Kidney (tissue), 14 donors: ENCODE measurements around the gene SLC43A3. TPM values are rescaled to one million over a fixed set of nuclear protein-coding genes. Genes with fewer than 3 reads are reported as not detected.
"Not testable (repeated sequence)": the region's sequence is repeated elsewhere in the genome, so short reads cannot be mapped to it uniquely, and the experiment has no call there.

Source experiments
- DNase-seq, 5 donors: peaks; one replicate each; pipeline ENCODE4 v3.0.0-alpha.2; 2013 to 2020
- FAIRE-seq: peaks from 2 replicates; lab custom pipeline; 2012; peaks lifted over from hg19 to GRCh38; lab: Jason Lieb, UNC
- H3K27ac ChIP-seq, 2 donors: one replicate each; pipeline ENCODE4 v1.7.0; 2013; ENCODE audit warnings: low read depth in 2 of 2, low read length in 2 of 2, inconsistent platforms in 1 of 2
- H3K27me3 ChIP-seq: one replicate; pipeline ENCODE4 v1.7.1; 2013; ENCODE audit warnings: low read length, inconsistent platforms; ENCODE audit not compliant: control insufficient read depth, insufficient read depth
- H3K36me3 ChIP-seq, 3 donors: one replicate each; pipeline versions ENCODE4 v1.7.0 to v1.7.1; 2013; ENCODE audit warnings: low read length in 3 of 3, control low read depth in 1 of 3, inconsistent platforms in 1 of 3; ENCODE audit not compliant: insufficient read depth in 3 of 3, control insufficient read depth in 2 of 3
- H3K4me1 ChIP-seq, 3 donors: one replicate each; pipeline versions ENCODE4 v1.7.0 to v1.7.1; 2013; ENCODE audit warnings: low read length in 3 of 3, inconsistent platforms in 1 of 3, low read depth in 1 of 3; ENCODE audit not compliant: control insufficient read depth in 2 of 3, insufficient read depth in 2 of 3
- H3K4me3 ChIP-seq, 3 donors: one replicate each; pipeline versions ENCODE4 v1.7.0 to v1.8.1; 2013; ENCODE audit warnings: low read length in 3 of 3, control low read depth in 1 of 3, inconsistent platforms in 1 of 3
- H3K9ac ChIP-seq, 3 donors: one replicate each; pipeline versions ENCODE4 v1.7.0 to v1.7.1; 2013; ENCODE audit warnings: low read length in 3 of 3, control low read depth in 1 of 3, inconsistent platforms in 1 of 3
- H3K9me3 ChIP-seq, 3 donors: one replicate each; pipeline versions ENCODE4 v1.7.0 to v1.7.1; 2013; ENCODE audit warnings: low read length in 3 of 3, control low read depth in 1 of 3, inconsistent platforms in 1 of 3; ENCODE audit not compliant: control insufficient read depth in 2 of 3, insufficient read depth in 1 of 3
- intact Hi-C: fragments of 100-400 bp; cut with DNase I; formaldehyde crosslinking; loops from one replicate; pipeline ENCODE4 v1.11.1; 2022
- polyA plus RNA-seq: library from polyadenylated mRNA; stranded (reverse); fragments of 350-450 nt; fragmentation: Illumina TruSeq; extraction: RNeasy Lipid Tissue Mini Kit (QIAGEN cat#74804); gene quantifications from one replicate; pipeline ENCODE4 v1.2.3, GENCODE V29; 2014; ENCODE audit warnings: low read depth, low replicate concordance; ENCODE audit not compliant: insufficient read depth
- total RNA-seq: library from RNA; stranded (reverse); fragmentation: NEBNext Ultra II Directional; extraction: Animal tissue kit (Norgen Biotek cat#: 25700); gene quantifications from one replicate; pipeline ENCODE4 v1.2.1, GENCODE V29; 2021
- TF ChIP-seq, protein P1 (sequence below): IDR thresholded peaks from 3 replicates; pipeline ENCODE4 v1.5.1; 2012; ENCODE audit warnings: mild to moderate bottlenecking, moderate library complexity, borderline replicate concordance; ENCODE audit not compliant: insufficient read depth; ENCODE audit errors: extremely low read depth
- donor health status: control.
- donor health status: control.
- donor health status: control.
- donor health status: control.
- donor health status: control.
- donor health status: DM: yes; HTN: yes; CAD: no.
- donor health status: Normal renal cell carcinoma (clear cell type).

Gene SLC43A3
- total and polyA plus RNA-seq, 2 donors from 2014 or later, result 6.0 to 39.8 TPM

GRCh38 chr11:57363131-57364080 lies 63.5 kb downstream of the SLC43A3 start:
- DNase-seq (no peak), FAIRE-seq (no peak)
- Histone ChIP-seq H3K36me3 (no peaks in the 10 kb centered on the region), H3K9ac (no peak overlapping the region), H3K4me1 (no peaks in the 10 kb centered on the region), H3K27ac (no peak overlapping the region), H3K4me3 (no peak overlapping the region), H3K9me3 (no peaks in the 10 kb centered on the region), H3K27me3 (no peaks in the 10 kb centered on the region)
- intact Hi-C loops, result no loop called here
- TF ChIP-seq, protein P1, sequence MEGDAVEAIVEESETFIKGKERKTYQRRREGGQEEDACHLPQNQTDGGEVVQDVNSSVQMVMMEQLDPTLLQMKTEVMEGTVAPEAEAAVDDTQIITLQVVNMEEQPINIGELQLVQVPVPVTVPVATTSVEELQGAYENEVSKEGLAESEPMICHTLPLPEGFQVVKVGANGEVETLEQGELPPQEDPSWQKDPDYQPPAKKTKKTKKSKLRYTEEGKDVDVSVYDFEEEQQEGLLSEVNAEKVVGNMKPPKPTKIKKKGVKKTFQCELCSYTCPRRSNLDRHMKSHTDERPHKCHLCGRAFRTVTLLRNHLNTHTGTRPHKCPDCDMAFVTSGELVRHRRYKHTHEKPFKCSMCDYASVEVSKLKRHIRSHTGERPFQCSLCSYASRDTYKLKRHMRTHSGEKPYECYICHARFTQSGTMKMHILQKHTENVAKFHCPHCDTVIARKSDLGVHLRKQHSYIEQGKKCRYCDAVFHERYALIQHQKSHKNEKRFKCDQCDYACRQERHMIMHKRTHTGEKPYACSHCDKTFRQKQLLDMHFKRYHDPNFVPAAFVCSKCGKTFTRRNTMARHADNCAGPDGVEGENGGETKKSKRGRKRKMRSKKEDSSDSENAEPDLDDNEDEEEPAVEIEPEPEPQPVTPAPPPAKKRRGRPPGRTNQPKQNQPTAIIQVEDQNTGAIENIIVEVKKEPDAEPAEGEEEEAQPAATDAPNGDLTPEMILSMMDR, result no peak

- FAIRE-seq (no peak), DNase-seq (no peak)
- Histone ChIP-seq H3K4me3 (no peak overlapping the region), H3K9ac (no peak overlapping the region), H3K27me3 (no peaks in the 10 kb centered on the region), H3K36me3 (no peaks in the 10 kb centered on the region), H3K4me1 (no peaks in the 10 kb centered on the region), H3K27ac (no peak overlapping the region), H3K9me3 (no peaks in the 10 kb centered on the region)
- TF ChIP-seq, protein P1, result no peak
- intact Hi-C loops, result no loop called here
These were observed 65.0 kb downstream of the SLC43A3 start for GRCh38 chr11:57361926-57362325.

DNA sequence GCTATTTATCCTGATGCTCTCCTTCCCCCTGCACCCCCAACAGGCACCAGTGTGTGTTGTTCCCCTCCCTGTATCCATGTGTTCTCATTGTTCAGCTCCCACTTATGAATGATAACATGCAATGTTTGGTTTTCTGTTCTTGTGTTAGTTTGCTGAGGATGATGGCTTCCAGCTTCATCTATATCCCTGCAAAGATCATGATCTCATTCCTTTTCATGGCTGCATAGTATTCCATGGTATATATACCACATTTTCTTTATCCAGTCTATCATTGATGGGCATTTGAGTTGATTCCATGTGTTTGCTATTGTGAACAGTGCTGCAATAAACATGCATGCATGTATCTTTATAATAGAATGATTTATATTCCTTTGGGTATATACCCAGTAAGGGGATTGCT lies 65.5 kb downstream of the SLC43A3 start:
- intact Hi-C loops, FAIRE-seq: not testable (repeated sequence)

DNA sequence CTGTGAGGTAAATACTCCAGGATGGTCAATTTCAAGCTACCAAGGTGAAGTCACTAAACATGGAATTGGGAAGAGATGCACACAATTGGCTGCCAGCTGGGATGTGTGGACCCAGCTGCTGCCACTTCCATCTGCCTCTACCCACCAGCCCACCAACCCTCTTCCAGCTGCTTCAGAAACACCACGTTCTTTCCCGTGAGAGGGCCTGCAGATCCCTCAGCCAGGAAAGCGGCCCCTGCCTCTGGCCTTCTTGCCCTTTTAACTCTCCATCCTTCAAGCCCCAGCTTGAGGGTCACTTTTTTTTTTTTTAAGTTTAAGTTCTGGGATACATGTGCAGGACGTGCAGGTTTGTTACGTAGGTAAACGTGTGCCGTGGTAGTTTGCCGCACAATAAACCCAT lies 65.9 kb downstream of the SLC43A3 start:
- intact Hi-C loops, result no loop called here
- Histone ChIP-seq H3K27me3 (no peaks in the 10 kb centered on the region), H3K9ac (no peak overlapping the region), H3K36me3 (no peaks in the 10 kb centered on the region), H3K4me1 (no peaks in the 10 kb centered on the region), H3K4me3 (no peak overlapping the region), H3K27ac (no peak overlapping the region), H3K9me3 (no peaks in the 10 kb centered on the region)
- TF ChIP-seq, protein P1, result no peak
- DNase-seq, result no peak
- no peak for FAIRE-seq

More for the DNA sequence above, 65.5 kb downstream of the SLC43A3 start:
- not testable (repeated sequence) for DNase-seq, H3K4me1 ChIP-seq, H3K27ac ChIP-seq, H3K9me3 ChIP-seq, H3K9ac ChIP-seq, H3K36me3 ChIP-seq, H3K27me3 ChIP-seq, H3K4me3 ChIP-seq
